GM19239 (cell line): ENCODE data around the gene OIT3.

Source experiments
- DNase-seq: peaks from one replicate; pipeline ENCODE4 v3.0.0; 2011; ENCODE audit warnings: low spot score; ENCODE audit not compliant: insufficient read length
- FAIRE-seq: peaks from 2 replicates; lab custom pipeline; 2011; peaks lifted over from hg19 to GRCh38; lab: Jason Lieb, UNC

OIT3 gene

GRCh38 chr10:72893136-72893798 is at the start of gene OIT3:
Gene OIT3, plus strand, starts transcription at chr10:72893739. Its CDS starts 60 bp downstream, at chr10:72893799.
- no peak for FAIRE-seq
- no peak for DNase-seq

- DNase-seq (no peak), FAIRE-seq (no peak)
Measured at GRCh38 chr10:72846238-72846637, 47.3 kb upstream of the OIT3 start.

- FAIRE-seq: no peak
- no peak for DNase-seq
Measured at GRCh38 chr10:72847681-72848080, 45.9 kb upstream of the OIT3 start.

- DNase-seq (no peak), FAIRE-seq (no peak)
Measured at GRCh38 chr10:72850861-72851260, 42.7 kb upstream of the OIT3 start.

DNA sequence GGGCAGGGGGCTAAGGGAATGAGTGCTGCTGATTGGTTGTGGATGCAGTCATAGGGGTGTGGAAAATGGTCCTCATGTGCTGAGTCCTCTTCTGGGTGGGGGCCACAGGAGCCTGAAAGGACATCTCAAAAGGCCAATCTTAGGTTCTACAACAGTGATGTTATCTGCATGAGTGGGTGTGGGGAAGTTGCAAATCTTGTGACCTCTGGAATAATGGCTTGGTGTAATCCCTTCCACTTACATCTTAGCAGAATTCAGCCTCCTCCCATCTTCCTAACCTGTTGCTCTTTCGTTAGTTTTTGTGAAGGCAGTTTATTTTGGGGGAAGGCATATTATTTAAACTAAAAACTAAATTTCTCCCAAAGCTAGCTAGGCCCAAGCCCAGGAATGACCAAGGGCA is 42.0 kb upstream of the OIT3 start:
- no peak for DNase-seq
- no peak for FAIRE-seq

DNA sequence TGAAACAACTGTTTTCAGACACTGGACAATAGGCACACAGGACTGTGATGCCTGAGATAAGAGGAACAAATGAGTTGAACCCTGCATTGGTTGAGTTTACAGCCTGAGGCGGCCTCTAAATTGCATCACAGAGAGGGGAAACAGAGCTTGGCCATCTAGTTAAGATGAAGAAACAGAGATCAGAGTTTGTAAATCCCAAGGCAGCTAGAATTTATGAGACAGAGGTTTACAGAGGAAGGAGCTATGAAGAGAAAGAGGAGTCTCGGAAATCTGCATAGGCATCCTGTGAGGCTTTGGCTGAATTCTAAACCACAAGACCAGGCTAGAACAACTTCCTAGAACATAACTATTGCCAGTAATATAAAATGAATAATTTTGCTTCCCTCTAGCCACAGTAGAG is 41.0 kb upstream of the OIT3 start:
- FAIRE-seq: peak; percentile 11

GRCh38 chr10:72855129-72855528 is 38.4 kb upstream of the OIT3 start:
- DNase-seq: no peak
- FAIRE-seq: no peak

More for the DNA sequence above, 41.0 kb upstream of the OIT3 start:
- DNase-seq: no peak

- DNase-seq (no peak), FAIRE-seq (no peak)
Measured at GRCh38 chr10:72855790-72856189, 37.7 kb upstream of the OIT3 start.

DNA sequence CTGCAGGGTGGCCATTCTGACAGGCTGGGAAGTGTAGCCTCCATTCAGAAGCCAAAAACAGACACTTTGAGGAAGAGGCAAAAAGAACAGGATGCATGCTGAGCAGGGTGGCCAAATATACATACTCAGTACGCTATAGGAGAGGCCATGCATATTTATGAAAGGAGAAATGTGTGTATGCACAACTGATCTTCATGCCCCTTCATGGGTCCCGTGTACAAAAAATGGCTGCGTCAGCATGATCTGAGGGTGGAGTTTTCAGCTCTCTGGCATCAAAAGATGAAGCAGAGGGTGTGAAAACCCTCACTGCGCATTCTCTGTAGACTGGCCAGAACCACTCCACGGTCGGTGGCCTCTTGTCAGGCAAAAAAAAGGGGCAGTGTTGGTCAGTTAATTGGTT is 35.5 kb upstream of the OIT3 start:
- no peak for FAIRE-seq
- no peak for DNase-seq

GRCh38 chr10:72862957-72863356 is 30.6 kb upstream of the OIT3 start:
- no peak for DNase-seq
- no peak for FAIRE-seq

GRCh38 chr10:72875250-72876055 is 18.1 kb upstream of the OIT3 start:
- FAIRE-seq: peak; percentile 86
- no peak for DNase-seq

- FAIRE-seq (no peak), DNase-seq (no peak)
Measured at GRCh38 chr10:72879245-72879644, 14.3 kb upstream of the OIT3 start.

DNA sequence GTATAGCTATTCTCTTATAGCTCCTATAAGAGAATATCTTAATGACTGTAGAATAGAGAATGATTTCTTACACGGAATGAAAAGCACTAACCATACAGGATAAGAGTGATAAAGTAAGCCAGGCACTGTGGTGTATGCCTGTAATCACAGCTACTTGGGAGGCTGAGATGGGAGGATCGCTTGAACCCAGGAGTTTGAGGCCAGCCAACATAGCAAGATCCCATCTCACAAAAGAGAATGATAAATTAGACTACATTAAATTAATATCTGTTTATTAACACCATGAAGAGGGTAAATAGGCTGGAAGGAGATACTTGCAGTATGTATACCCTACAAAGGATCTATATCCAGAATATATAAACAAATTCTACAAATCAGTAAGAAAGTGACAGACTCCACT is 12.2 kb upstream of the OIT3 start:
- no peak for FAIRE-seq

GRCh38 chr10:72883861-72884260 is 9.7 kb upstream of the OIT3 start:
- DNase-seq: no peak
- no peak for FAIRE-seq

More for the DNA sequence above, 12.2 kb upstream of the OIT3 start:
- no peak for DNase-seq

DNA sequence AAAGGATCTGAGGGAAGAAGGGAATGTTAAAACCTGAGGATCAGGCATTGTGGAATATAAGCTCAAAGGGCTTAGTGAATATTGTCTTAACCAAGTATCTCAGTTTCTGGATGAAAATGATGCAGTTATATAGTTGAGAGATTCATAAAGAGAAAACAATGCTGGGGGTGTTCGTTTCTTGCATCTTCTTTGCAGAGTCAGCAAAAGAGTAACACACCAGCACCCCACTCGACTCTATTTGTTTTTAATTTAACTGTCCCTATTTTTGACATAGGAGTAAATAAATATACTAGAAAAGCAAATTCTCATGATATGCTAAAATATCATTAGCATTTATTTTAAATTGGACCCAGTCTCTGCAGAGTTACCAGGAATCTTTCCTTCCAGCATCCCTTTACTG is 7.6 kb upstream of the OIT3 start:
- FAIRE-seq: no peak
- DNase-seq: no peak

GRCh38 chr10:72886621-72887020 is 6.9 kb upstream of the OIT3 start:
- FAIRE-seq: no peak

GRCh38 chr10:72887043-72887442 is 6.5 kb upstream of the OIT3 start:
- DNase-seq: no peak

More at GRCh38 chr10:72886621-72887020, 6.9 kb upstream of the OIT3 start:
- DNase-seq: no peak

GRCh38 chr10:72888151-72888638 is 5.3 kb upstream of the OIT3 start:
- no peak for FAIRE-seq
- no peak for DNase-seq

More at GRCh38 chr10:72887043-72887442, 6.5 kb upstream of the OIT3 start:
- no peak for FAIRE-seq

GRCh38 chr10:72889391-72889831 is 4.1 kb upstream of the OIT3 start:
- DNase-seq (no peak), FAIRE-seq (no peak)

DNA sequence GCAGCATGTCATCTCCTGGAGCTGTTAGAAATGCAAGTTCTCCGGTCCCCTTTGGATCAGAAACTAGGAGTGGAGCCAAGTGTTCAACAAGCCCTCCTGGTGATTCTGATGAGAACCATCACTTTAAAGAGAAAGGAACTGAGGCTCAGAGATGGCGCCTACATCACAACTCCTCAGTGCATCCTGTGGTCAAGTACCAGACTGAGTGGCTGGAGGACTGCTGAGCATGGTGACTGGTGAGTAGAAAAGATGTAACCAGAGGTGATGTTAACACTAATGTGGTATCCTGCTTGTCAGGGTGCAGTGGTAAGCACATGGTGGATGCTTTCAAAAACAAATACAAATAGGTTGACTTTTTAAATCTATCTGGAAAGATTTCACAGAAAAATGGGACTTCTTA is 3.5 kb upstream of the OIT3 start:
- no peak for FAIRE-seq
- no peak for DNase-seq

DNA sequence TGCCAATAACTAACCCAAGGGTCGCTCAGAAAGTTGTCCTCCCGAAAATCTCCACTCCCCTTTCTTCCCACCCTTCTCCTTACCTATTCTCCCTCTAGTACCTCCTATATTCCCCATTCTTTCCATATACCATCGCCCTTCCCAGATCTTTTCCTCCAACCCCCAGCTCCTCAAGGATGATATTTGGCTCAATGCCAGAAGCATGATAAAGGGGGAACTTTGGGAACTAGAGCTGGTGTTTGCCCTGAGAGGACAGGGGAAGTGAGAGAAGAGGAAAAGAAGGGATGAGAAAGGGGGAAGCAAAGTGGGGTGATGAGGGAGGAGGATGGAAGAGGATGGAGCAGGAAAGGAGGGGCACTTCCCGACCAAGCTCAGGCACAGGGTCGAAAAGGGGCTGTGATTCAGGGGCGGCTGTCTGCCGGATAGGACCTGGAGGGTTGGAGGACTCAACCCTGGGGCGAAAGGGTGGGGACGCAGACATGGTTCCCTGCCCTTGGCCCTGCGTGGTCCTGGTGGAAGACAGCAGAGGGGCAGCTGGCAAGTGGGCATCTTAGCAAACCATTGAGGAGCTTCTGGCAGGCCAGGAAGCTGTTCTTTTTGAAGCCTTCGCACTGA is 1.8 kb downstream of the OIT3 start:
- FAIRE-seq (no peak), DNase-seq (no peak)
